LNCAP (cell line): Measurements from ENCODE around the gene NRP2.

Experiments
- CTCF ChIP-seq: fragments of 450-650 bp; IDR thresholded peaks from 2 replicates; pipeline ENCODE4 v1.5.1; 2017; ENCODE audit warnings: mild to moderate bottlenecking

Gene NRP2

DNA sequence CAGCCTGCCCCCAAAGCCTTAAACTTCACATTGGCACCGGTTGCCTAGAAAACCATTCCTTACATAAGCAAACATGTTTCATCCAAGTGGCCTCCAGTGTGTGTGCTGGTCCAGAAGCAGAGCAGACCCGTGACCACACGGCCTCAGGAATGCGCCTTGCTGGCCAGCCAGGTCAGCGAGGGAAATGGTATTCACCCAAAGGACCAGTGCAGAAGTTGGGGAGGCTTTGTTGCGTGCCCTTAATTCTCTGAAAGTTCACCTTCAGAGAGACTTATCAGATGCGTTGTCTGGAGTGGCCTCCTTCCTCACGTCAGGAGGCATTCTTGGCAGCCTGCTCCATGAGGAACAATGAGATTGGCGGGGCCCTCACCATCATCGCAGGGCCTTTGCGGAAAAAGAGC is 25.9 kb downstream of the NRP2 start:
- TF ChIP-seq CTCF = no peak

DNA sequence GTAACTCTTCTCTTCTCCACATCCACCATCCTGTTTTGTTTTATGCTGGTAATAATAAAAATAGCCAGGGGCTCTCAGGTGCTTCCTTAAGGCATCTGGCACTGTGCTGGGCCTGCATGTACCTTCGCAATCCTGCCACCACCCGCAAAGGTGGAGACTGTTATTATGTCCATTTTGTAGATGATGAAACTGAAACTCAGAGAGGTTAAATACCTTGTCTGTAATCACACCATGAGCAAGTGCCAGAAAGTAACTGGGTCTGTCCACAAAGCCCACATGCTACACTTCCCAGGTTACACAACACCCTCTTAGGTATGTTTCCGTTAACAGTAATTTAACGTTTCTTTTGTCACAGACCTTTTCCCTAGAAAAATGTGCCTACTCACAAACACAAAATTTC is 27.0 kb downstream of the NRP2 start:
- TF ChIP-seq CTCF = no peak

- TF ChIP-seq CTCF = no peak
Measured at GRCh38 chr2:205712508-205712907, 30.2 kb downstream of the NRP2 start.

DNA sequence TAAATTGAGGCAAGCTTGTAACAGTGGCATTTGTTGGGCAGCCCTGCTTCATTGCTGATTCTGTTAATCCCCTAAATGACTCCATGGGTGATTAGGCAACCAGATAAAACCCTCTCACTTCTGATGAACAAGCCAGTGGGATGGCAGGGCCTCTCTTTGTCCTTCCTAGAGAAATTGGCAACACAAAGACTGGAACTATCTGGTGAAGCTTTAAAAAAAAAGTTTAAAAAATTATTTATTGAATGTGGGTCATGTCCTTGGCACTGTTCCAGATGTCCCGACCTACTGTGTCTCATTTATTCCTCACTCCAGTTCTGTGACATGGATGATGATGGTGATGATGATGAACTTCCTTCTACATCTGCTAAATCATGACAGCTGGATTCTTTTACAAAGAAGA is 30.8 kb downstream of the NRP2 start:
- no peak for TF ChIP-seq CTCF

DNA sequence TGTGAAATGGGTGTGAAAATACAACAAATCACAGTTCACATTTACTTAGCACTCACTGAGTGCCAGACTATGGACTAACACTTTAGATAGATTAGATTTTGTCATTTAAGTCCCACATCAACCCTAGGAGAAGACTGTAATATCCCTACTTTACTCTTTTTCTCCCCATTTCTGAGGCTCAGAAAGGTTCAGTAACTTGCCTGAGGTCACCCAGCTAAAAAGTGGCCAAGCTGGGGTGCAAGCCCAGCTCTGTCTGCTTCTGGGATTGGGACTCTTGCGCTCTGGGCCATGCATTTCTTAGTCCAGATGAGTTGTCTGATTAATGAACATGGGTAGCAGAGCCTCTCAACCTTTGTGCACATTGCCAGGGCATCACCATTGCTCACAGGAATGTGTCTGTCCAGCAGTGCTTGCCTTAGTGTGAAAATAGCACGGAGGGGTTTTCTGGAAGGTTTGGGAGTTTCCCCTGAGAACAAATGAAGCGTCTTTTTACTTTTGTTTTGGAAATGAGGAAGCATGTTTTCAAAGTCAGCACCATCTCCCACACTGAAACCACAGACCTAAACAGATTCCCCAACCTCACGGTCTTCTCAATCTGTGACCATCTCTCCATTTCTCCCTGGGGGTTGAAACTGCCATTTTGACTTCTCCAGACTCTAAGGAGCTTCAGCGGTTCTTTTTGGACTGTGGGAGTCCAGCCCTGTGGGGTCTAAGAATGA is 31.9 kb downstream of the NRP2 start:
- no peak for TF ChIP-seq CTCF

- TF ChIP-seq CTCF = no peak
Measured at GRCh38 chr2:205714789-205715720, 32.8 kb downstream of the NRP2 start.

GRCh38 chr2:205715831-205716525 is 33.7 kb downstream of the NRP2 start:
- peak; percentile 70 for TF ChIP-seq CTCF
